Endodermal cell (in vitro differentiated cells): ENCODE results near the gene GREB1. TPM values are rescaled to one million over a fixed set of nuclear protein-coding genes. Genes with fewer than 3 reads are reported as not detected.

ENCODE experiments used
- DNase-seq: peaks from one replicate; pipeline ENCODE4 v3.0.0-alpha.2; 2017
- H3K27ac ChIP-seq: 2 replicates; pipeline ENCODE4 v1.5.1; 2013; ENCODE audit warnings: mild to moderate bottlenecking, low read depth, low read length, moderate library complexity
- H3K27me3 ChIP-seq: 2 replicates; pipeline ENCODE4 v1.6.1; 2013; ENCODE audit warnings: mild to moderate bottlenecking, low read length, moderate library complexity; ENCODE audit not compliant: insufficient read depth, control insufficient read depth, poor library complexity, severe bottlenecking
- H3K36me3 ChIP-seq: 2 replicates; pipeline ENCODE4 v1.7.0; 2013; ENCODE audit warnings: mild to moderate bottlenecking, low read length, moderate library complexity; ENCODE audit not compliant: control insufficient read depth, insufficient read depth
- H3K4me1 ChIP-seq: one replicate; pipeline ENCODE4 v1.7.0; 2013; ENCODE audit warnings: low read length; ENCODE audit not compliant: control insufficient read depth, insufficient read depth
- H3K4me3 ChIP-seq: 2 replicates; pipeline ENCODE4 v1.5.1; 2013; ENCODE audit warnings: mild to moderate bottlenecking, low read length, moderate library complexity
- H3K9ac ChIP-seq: 2 replicates; pipeline ENCODE4 v1.6.1; 2013; ENCODE audit warnings: mild to moderate bottlenecking, low read length, moderate library complexity; ENCODE audit not compliant: poor library complexity, severe bottlenecking; ENCODE audit errors: extremely low read depth
- H3K9me3 ChIP-seq: 2 replicates; pipeline ENCODE4 v1.6.1; 2013; ENCODE audit warnings: mild to moderate bottlenecking, low read length, moderate library complexity; ENCODE audit not compliant: control insufficient read depth
- H3K27ac Mint-ChIP-seq: 2 replicates; pipeline ENCODE4 v1.8.0; 2020; ENCODE audit warnings: mixed read lengths
- H3K27me3 Mint-ChIP-seq: 2 replicates; pipeline ENCODE4 v1.8.0; 2021; ENCODE audit warnings: mild to moderate bottlenecking, mixed read lengths; ENCODE audit not compliant: insufficient read depth
- H3K36me3 Mint-ChIP-seq: 2 replicates; pipeline ENCODE4 v1.8.0; 2020; ENCODE audit warnings: low read depth, mixed read lengths
- H3K4me1 Mint-ChIP-seq: 2 replicates; pipeline ENCODE4 v1.8.0; 2020; ENCODE audit warnings: mixed read lengths
- H3K4me3 Mint-ChIP-seq: 2 replicates; pipeline ENCODE4 v1.8.0; 2020; ENCODE audit warnings: mild to moderate bottlenecking, moderate library complexity, mixed read lengths
- H3K9me3 Mint-ChIP-seq: 2 replicates; pipeline ENCODE4 v1.8.0; 2020; ENCODE audit warnings: mild to moderate bottlenecking, mixed read lengths
- CTCF ChIP-seq: fragments of 200-600 bp; sonication (generic); conservative IDR thresholded peaks from 2 replicates; pipeline ENCODE4 v1.5.0; 2021; ENCODE audit warnings: antibody characterized with exemption, mild to moderate bottlenecking
- WGBS, 2 experiments: methylation state at CpG; one replicate each; pipeline versions ENCODE4 v1.1.5 to v1.1.7; 2013; ENCODE audit warnings: missing lambda C conversion rate in 2 of 2, mixed read lengths in 1 of 2; ENCODE audit not compliant: insufficient coverage in 1 of 2, insufficient read length in 1 of 2; 5-methylcytosine and 5-hydroxymethylcytosine counted together
- total RNA-seq, 2 donors: library from RNA; stranded (reverse); fragmentation: NEBNext Ultra II Directional in 1 of 2; extraction: Animal tissue kit (Norgen Biotek cat#: 25700) in 1 of 2; gene quantifications; 2 replicates in 1 of 2; 3 replicates in 1 of 2; pipeline ENCODE4 v1.2.1, GENCODE V29; 2021

The GREB1 gene
- total RNA-seq, 2 donors from 2014 or later: 86.4 to 106 TPM

GRCh38 chr2:11539317-11540147 is 5.7 kb downstream of the GREB1 start:
- no peak overlapping the region for H3K9ac ChIP-seq
- Mint-ChIP-seq H3K27ac (peak overlapping the region; percentile 38), H3K9me3 (no peaks in the 10 kb centered on the region), H3K4me3 (peak overlapping the region; percentile 15), H3K27me3 (no peaks in the 10 kb centered on the region), H3K36me3 (no peaks in the 10 kb centered on the region), H3K4me1 (peaks cover 70% of the 10 kb centered on the region)
- peak; percentile 83 for DNase-seq
- no peak overlapping the region for H3K27ac ChIP-seq
- no peaks in the 10 kb centered on the region for H3K9me3 ChIP-seq
- H3K4me3 ChIP-seq: no peak overlapping the region
- no peak for TF ChIP-seq CTCF
- no peaks in the 10 kb centered on the region for H3K27me3 ChIP-seq
- H3K4me1 ChIP-seq: peaks cover 29% of the 10 kb centered on the region
- WGBS, 2 experiments: 64 to 66% methylated on average over 8 to 18 of the region's 18 CpGs
- peaks cover 31% of the 10 kb centered on the region for H3K36me3 ChIP-seq

- Histone ChIP-seq H3K27me3 (no peaks in the 10 kb centered on the region), H3K4me1 (peaks cover 29% of the 10 kb centered on the region), H3K27ac (peak overlapping the region; percentile 21), H3K4me3 (no peak overlapping the region), H3K36me3 (peaks cover 31% of the 10 kb centered on the region), H3K9ac (no peak overlapping the region), H3K9me3 (no peaks in the 10 kb centered on the region)
- no peaks in the 10 kb centered on the region for H3K36me3 Mint-ChIP-seq
- H3K9me3 Mint-ChIP-seq: no peaks in the 10 kb centered on the region
- peak overlapping the region; percentile 15 for H3K4me3 Mint-ChIP-seq
- no peaks in the 10 kb centered on the region for H3K27me3 Mint-ChIP-seq
- peaks cover 66% of the 10 kb centered on the region for H3K4me1 Mint-ChIP-seq
- WGBS, 2 experiments: 74 to 98% methylated on average over 6 to 12 of the region's 12 CpGs
- DNase-seq: peak; percentile 57
- TF ChIP-seq CTCF: no peak
- peak overlapping the region; percentile 7 for H3K27ac Mint-ChIP-seq
These were observed 6.5 kb downstream of the GREB1 start for GRCh38 chr2:11540148-11540995.

DNA sequence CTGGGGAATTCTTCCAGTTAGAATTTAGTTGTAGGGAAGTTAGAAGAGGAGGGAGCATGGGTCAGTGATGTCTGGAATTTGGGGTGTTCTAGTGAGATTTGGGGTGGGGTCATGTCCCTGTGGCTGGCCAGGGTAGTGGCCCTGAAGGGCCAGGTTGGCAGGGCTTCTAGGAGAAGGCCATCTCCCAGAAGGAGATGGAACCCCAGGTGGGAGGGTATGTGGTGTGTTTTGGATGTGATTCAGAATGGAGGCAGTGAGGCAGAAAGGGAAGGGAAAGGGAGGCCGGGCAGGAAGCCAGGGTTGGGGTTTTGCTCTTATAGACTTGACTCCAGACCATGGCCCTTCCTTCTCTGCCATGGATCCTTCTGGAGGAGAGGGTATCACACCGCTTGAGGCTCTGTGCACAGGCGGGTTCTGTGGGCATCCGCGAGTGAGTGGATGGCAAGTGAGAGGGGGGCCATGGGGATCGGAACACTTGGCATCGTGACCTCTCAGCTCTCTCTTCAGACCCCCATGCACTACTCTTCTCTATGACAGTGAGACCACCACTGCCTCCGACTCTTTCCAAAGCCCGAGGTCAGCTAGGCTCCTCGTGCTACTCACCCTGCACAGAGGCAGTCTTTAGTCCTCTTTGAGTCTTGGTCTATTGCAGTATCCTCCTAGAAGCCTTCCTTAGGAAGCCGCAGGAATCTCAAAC is 7.3 kb downstream of the GREB1 start:
- no peaks in the 10 kb centered on the region for H3K36me3 Mint-ChIP-seq
- no peak for TF ChIP-seq CTCF
- H3K9ac ChIP-seq: no peak overlapping the region
- peaks cover 59% of the 10 kb centered on the region for H3K4me1 Mint-ChIP-seq
- peaks cover 29% of the 10 kb centered on the region for H3K4me1 ChIP-seq
- H3K27ac ChIP-seq: no peak overlapping the region
- no peaks in the 10 kb centered on the region for H3K9me3 ChIP-seq
- H3K27me3 ChIP-seq: no peaks in the 10 kb centered on the region
- peak overlapping the region; percentile 15 for H3K4me3 Mint-ChIP-seq
- H3K36me3 ChIP-seq: peaks cover 32% of the 10 kb centered on the region
- H3K4me3 ChIP-seq: no peak overlapping the region
- 94 to 95% methylated on average over 4 to 11 of the region's 11 CpGs for WGBS, 2 experiments
- H3K27ac Mint-ChIP-seq: peak overlapping the region; percentile 52
- H3K27me3 Mint-ChIP-seq: no peaks in the 10 kb centered on the region
- H3K9me3 Mint-ChIP-seq: no peaks in the 10 kb centered on the region
- DNase-seq: no peak
